Measurements from ENCODE around the gene OR1N1. TPM values are rescaled to one million over a fixed set of nuclear protein-coding genes. Genes with fewer than 3 reads are reported as not detected.
A peak's percentile ranks its signal among the peaks of the same experiment; 100 is the strongest.
"Not testable (repeated sequence)": the region's sequence is repeated elsewhere in the genome, so short reads cannot be mapped to it uniquely, and the experiment has no call there.

The OR1N1 gene, protein sequence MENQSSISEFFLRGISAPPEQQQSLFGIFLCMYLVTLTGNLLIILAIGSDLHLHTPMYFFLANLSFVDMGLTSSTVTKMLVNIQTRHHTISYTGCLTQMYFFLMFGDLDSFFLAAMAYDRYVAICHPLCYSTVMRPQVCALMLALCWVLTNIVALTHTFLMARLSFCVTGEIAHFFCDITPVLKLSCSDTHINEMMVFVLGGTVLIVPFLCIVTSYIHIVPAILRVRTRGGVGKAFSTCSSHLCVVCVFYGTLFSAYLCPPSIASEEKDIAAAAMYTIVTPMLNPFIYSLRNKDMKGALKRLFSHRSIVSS
- not detected for polyA plus RNA-seq (ENCODE audit: low read depth in 6 of 6)

DNA sequence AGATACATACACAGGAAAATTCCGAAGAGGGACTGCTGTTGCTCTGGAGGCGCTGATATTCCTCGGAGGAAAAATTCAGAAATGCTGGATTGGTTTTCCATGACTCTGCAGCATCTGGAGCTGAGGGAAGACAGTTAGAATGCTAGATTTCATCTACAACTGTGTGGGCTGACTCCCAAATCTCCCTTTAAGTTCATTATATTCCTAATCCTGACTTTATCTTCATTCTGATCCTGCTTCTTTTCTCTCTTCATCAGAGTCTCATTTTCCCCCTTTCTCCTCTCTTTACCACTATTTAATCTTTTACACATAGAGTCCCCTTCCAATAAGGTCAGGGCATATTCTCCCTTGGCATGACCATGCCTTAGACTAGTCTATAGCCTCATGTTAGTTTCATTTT, at the start of gene OR1N1:
Gene OR1N1 (minus strand): TSS at position 101 of the 400 bp plus-strand sequence. CDS start 0 bp downstream, at position 101.
- Mint-ChIP-seq H3K27ac (no peak within 1 kb of the TSS), H3K9me3 (no peaks in the 10 kb centered on the region), H3K27me3 (peaks cover 23 to 51% (median 50%) of the 10 kb centered on the region in 3 donors), H3K4me1 (no peaks in the 10 kb centered on the region), H3K4me3 (no peak within 1 kb of the TSS), H3K36me3 (no peaks in the 10 kb centered on the region)
- no peak for ATAC-seq (ENCODE audit: low read depth in 2 of 2)
- no peak for DNase-seq

DNA sequence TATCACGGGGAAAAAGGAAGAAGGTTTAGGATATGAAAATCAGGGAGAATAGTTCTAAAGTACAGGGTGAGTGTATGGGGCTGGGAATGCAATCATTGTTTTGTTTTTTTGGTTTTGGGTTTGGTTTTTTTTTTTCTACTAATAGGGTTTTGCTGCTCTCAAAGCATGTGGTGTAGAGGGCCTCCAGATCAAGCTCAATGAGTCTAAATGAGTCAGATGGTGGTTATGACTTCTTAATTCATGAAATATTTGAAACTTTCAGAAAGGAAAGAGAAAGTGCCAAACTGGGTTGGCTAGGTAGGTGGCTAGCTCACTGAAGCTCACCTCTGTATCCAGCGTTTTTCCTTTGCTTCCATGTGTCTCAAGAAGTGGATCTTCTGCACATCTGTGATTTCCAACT, 45.4 kb upstream of the OR1N1 start:
- peaks cover 11 to 29% (median 11%) of the 10 kb centered on the region in 3 donors for H3K27me3 Mint-ChIP-seq
- no peak overlapping the region for H3K27ac Mint-ChIP-seq
- H3K4me3 Mint-ChIP-seq: no peak overlapping the region
- no peak for DNase-seq
- H3K36me3 Mint-ChIP-seq: no peaks in the 10 kb centered on the region
- no peaks in the 10 kb centered on the region for H3K4me1 Mint-ChIP-seq
- H3K9me3 Mint-ChIP-seq: peaks cover 0 to 8% (median 1%) of the 10 kb centered on the region in 7 donors
- no peak for ATAC-seq (ENCODE audit: low read depth in 2 of 2)

DNA sequence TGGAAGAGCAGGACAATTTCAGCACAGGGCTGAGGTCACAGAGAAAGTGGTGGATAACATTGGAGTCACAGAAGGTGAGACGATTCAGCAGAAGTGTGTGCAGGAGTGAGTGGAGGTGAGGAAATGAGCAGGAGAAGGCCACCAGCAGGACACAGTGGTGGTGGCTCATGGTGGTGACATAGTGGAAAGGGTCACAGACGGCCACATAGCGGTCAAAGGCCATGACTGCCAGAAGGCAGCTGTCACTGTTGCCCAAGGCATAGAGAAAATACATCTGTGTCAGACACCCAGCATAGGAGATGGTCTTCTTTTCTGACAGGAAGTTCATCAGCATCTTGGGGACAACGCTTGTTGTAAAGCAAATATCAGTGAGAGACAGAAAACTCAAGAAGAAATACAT, 40.8 kb upstream of the OR1N1 start:
- Mint-ChIP-seq H3K4me1 (no peaks in the 10 kb centered on the region), H3K4me3 (no peak overlapping the region), H3K9me3 (peaks cover 0 to 14% (median 3%) of the 10 kb centered on the region in 7 donors), H3K27me3 (peaks cover 14 to 37% (median 36%) of the 10 kb centered on the region in 3 donors), H3K36me3 (no peaks in the 10 kb centered on the region), H3K27ac (peak overlapping the region in 1 of 6 donors; percentile 0)
- DNase-seq (no peak), ATAC-seq (ENCODE audit: low read depth in 2 of 2) (no peak)

DNA sequence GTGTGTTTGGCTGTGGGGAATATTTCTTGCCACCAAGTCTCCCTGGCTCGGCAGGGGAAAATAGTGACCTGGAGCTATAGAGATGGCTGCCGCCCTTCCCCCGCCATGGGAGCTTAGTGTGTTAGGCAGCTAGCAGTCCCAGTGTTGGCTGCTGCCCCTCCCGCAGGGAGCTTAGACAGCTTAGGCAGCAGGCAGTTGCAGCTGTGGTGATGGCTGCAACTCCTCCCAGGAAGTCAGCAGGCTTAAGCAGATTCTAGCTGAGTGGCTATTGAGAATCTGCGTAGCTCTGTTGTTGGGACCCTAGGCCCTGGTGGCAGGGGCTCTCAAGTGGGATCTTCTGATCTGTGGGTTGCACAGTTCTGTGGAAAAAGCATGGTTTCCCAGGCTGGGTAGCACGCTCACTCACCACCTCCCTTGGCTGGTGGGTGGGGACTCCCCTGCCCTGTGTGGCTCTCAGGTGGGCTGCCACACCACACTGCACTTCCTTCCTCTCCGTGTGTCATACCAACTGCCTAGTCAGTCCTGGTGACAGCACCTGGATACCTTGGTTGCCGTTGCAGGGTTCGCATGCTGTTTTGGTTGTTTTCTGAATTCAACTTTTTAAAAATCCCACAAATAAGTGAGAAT, 35.2 kb upstream of the OR1N1 start:
- peaks cover 0 to 11% of the 10 kb centered on the region in 2 donors for H3K36me3 Mint-ChIP-seq
- no peak for DNase-seq
- no peak overlapping the region for H3K27ac Mint-ChIP-seq
- peaks cover 0 to 43% (median 20%) of the 10 kb centered on the region in 7 donors for H3K9me3 Mint-ChIP-seq
- no peak overlapping the region for H3K4me3 Mint-ChIP-seq
- peaks cover 25 to 52% (median 51%) of the 10 kb centered on the region in 3 donors for H3K27me3 Mint-ChIP-seq
- H3K4me1 Mint-ChIP-seq: no peaks in the 10 kb centered on the region
- no peak for ATAC-seq (ENCODE audit: low read depth in 2 of 2)

DNA sequence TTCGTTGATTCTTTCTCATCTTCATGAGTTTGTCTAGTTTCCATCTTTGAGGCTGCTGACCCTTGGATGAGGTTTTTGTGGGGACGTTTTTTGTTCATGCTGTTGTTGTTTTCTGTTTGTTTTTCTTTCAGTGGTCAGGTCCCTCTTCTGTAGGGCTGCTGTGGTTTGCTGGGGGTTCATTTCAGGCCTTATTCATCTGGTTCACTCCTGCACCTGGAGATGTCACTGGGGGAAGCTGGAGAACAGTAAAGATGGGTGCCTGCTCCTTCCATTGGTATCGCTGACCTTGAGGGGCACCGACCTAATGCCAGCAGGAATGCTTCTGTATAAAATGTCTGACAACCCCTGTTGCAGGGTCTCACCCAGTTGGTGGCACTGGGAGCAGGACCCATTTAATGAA, 34.4 kb upstream of the OR1N1 start:
- Mint-ChIP-seq H3K9me3 (peaks cover 0 to 43% (median 20%) of the 10 kb centered on the region in 7 donors), H3K27ac (no peak overlapping the region), H3K4me3 (peak overlapping the region in 1 of 8 donors; percentile 23), H3K36me3 (peaks cover 0 to 11% of the 10 kb centered on the region in 2 donors), H3K4me1 (no peaks in the 10 kb centered on the region), H3K27me3 (peaks cover 25 to 52% (median 51%) of the 10 kb centered on the region in 3 donors)
- DNase-seq: no peak
- no peak for ATAC-seq (ENCODE audit: low read depth in 2 of 2)

DNA sequence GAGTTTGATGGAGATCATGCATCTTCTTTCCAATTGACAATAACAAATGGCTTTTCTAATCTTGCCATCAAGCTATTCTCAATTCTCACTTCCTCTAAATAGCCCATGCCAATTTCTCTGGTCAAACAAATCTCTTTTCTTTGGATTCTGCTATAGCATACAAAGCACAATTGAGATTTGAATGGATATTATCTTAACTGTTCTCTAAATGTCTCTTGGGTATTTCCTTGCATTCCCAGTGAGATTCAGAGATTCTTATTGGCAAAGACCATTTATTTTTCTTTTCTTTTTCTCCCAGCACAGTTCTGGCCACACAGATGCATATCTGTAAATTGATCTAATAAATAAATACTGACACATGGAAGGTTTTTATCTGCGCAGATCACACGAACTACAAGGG, 25.7 kb upstream of the OR1N1 start, which contains the start of gene OR1N2:
Gene OR1N2 (plus strand): TSS at position 301 of the 400 bp plus-strand sequence. CDS start 100 bp downstream, outside the sequence.
- Mint-ChIP-seq H3K4me1 (no peaks in the 10 kb centered on the region), H3K4me3 (no peak within 1 kb of the TSS), H3K27me3 (peaks cover 20 to 51% (median 34%) of the 10 kb centered on the region in 3 donors), H3K9me3 (peaks cover 0 to 10% (median 0%) of the 10 kb centered on the region in 7 donors), H3K27ac (peak within 1 kb of the TSS in 1 of 6 donors; percentile 55), H3K36me3 (no peaks in the 10 kb centered on the region)
- no peak for ATAC-seq (ENCODE audit: low read depth in 2 of 2)
- no peak for DNase-seq

DNA sequence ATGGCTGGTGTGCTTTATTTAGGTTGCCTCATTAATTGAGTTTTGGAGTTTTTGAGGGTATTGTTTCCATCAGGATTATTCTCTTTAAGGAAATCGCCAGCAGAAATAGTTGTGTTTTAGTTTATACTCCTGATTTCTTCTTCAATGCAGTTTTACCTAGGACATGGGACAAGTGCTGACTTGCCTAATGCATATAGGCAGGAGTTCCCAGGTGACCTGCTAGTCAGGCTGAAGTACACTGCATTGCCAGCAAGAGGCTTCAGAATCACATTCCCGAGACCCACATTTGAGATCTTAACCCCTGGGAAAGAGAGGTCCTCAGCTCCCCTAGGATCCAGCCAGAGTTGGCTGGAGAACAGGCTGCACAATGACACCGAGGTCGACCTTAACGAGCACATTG, 24.3 kb upstream of the OR1N1 start:
- ATAC-seq (ENCODE audit: low read depth in 2 of 2) (no peak), DNase-seq (no peak)
- Mint-ChIP-seq H3K27ac (no peak overlapping the region), H3K27me3 (peaks cover 26 to 58% (median 41%) of the 10 kb centered on the region in 3 donors), H3K9me3 (peaks cover 0 to 10% (median 0%) of the 10 kb centered on the region in 7 donors), H3K4me3 (no peak overlapping the region), H3K4me1 (no peaks in the 10 kb centered on the region), H3K36me3 (no peaks in the 10 kb centered on the region)

DNA sequence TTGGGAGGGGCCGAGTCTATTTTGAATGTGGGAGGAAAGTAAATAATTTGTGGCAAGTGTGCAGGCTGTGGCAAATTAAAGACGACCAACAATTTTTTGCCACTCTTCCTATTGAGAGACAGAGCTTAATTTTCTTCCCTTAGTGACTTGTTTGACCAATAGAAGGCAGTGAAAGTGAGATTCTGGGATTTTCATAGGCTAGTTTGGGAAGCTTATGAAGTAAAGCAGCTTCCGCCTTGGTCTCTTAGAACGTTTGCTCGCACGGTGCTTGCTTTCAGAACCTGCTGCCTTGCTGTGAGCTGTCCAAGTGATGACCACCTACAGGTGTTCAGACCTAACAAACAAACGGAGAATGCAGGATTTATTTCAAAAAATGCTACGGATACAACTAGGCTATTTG, 19.1 kb upstream of the OR1N1 start:
- Mint-ChIP-seq H3K9me3 (peaks cover 0 to 8% (median 0%) of the 10 kb centered on the region in 7 donors), H3K4me3 (no peak overlapping the region), H3K36me3 (no peaks in the 10 kb centered on the region), H3K4me1 (no peaks in the 10 kb centered on the region), H3K27me3 (peaks cover 29 to 51% (median 49%) of the 10 kb centered on the region in 3 donors), H3K27ac (peak overlapping the region in 1 of 6 donors; percentile 11)
- DNase-seq (no peak), ATAC-seq (ENCODE audit: low read depth in 2 of 2) (no peak)

DNA sequence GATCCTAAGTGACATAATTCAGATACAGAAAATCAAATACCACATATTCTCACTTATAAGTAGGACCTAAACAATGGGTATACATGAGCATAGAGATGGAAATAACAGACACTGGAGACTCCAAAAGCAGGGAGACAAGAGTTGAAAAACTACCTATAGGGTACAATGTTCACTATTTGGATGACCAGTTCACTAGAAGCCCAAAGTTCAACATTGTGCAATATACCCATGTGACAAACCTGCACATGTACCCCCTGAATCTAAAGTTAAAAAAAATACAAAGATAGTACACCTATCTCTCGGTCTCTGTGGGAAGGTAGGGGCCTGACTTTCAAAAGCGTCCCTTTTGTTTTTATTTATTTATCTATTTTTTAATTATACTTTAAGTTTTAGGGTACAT, 11.7 kb upstream of the OR1N1 start:
- no peaks in the 10 kb centered on the region for H3K4me1 Mint-ChIP-seq
- H3K27ac Mint-ChIP-seq: no peak overlapping the region
- H3K27me3 Mint-ChIP-seq: peaks cover 11 to 27% (median 22%) of the 10 kb centered on the region in 3 donors
- peaks cover 0 to 6% of the 10 kb centered on the region in 2 donors for H3K36me3 Mint-ChIP-seq
- DNase-seq (no peak), ATAC-seq (ENCODE audit: low read depth in 2 of 2) (no peak)
- peaks cover 0 to 8% (median 3%) of the 10 kb centered on the region in 7 donors for H3K9me3 Mint-ChIP-seq
- no peak overlapping the region for H3K4me3 Mint-ChIP-seq

DNA sequence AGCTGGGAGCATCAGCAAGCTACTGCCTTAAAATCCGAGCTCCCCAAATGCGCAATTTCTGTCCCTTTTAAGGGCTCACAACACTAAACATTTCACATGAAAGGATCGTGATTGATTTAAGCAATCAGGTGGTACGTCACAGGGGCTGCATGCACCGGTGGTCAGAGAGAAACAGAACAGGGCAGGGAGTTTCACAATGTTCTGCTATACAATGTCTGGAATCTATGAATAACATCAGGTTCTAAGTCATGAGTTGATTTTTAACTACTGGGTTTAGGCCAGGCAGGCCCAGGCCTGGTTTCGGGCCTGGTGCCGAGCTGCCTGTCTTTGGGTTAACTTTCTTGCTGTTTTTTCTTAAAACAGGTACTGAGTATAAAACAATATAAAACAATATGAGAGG, 10.0 kb upstream of the OR1N1 start:
- not testable (repeated sequence) for H3K9me3 Mint-ChIP-seq; H3K27ac Mint-ChIP-seq; H3K4me1 Mint-ChIP-seq; H3K4me3 Mint-ChIP-seq; ATAC-seq (ENCODE audit: low read depth in 2 of 2); H3K36me3 Mint-ChIP-seq; DNase-seq
- peaks cover 4 to 34% (median 32%) of the 10 kb centered on the region in 3 donors for H3K27me3 Mint-ChIP-seq

DNA sequence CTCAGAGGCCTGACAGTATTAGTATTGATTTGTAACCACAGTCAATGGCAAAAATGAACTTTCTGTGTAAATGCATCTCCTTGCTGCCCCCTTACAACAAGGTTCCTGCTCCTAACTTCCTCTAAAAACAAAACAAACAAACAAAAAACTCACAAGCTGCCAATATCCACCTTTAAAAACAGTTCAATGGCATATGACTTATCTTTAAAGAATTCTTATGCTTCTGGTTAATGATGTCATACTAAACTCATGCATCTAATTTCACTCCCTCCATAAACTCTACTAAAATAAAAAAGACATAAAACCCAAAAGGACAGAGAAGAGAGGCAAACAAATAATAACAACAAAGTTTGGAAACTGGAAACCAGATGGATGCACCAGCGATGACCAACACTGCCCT, 9.0 kb upstream of the OR1N1 start:
- Mint-ChIP-seq H3K4me1 (no peaks in the 10 kb centered on the region), H3K27ac (no peak overlapping the region), H3K36me3 (peaks cover 0 to 6% of the 10 kb centered on the region in 2 donors), H3K4me3 (no peak overlapping the region), H3K27me3 (peaks cover 0 to 28% (median 27%) of the 10 kb centered on the region in 3 donors), H3K9me3 (peaks cover 0 to 8% (median 3%) of the 10 kb centered on the region in 7 donors)
- ATAC-seq (ENCODE audit: low read depth in 2 of 2) (no peak), DNase-seq (no peak)

DNA sequence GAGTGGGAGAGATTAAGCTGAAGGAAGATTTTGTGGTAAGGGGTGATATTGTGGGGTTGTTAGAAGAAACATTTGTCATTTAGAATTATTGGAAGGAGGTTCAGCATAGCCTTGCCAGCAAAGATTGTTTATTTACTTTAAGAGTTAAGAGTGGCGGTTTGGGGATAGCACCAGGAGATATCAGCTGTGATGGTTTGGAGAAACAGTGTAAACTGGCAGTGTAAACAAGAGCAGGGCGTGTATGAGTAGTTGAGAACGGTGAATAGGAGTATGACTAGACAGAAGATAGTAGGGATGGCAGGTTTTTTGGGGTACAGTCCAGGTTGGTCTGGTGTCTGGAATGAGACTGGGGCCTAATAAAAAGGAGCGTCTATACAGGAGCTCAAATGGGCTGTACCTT, 4.1 kb upstream of the OR1N1 start:
- H3K36me3 Mint-ChIP-seq; H3K9me3 Mint-ChIP-seq; ATAC-seq (ENCODE audit: low read depth in 2 of 2); H3K4me3 Mint-ChIP-seq; H3K27ac Mint-ChIP-seq; H3K4me1 Mint-ChIP-seq; DNase-seq: not testable (repeated sequence)
- H3K27me3 Mint-ChIP-seq: peaks cover 28 to 55% (median 40%) of the 10 kb centered on the region in 3 donors

DNA sequence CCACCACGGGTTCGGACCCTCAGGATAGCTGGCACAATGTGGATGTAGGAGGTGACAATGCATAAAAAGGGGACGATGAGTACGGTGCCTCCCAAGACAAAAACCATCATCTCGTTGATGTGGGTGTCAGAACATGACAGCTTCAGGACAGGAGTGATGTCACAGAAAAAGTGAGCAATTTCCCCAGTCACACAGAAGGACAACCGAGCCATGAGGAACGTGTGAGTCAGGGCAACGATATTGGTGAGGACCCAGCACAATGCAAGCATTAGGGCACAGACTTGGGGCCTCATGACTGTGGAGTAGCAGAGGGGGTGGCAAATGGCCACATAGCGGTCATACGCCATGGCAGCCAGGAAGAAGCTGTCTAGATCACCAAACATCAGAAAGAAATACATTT, 491 bp downstream of the OR1N1 start:
- no peak for DNase-seq
- H3K4me1 Mint-ChIP-seq: no peaks in the 10 kb centered on the region
- peaks cover 22 to 51% (median 50%) of the 10 kb centered on the region in 3 donors for H3K27me3 Mint-ChIP-seq
- no peak overlapping the region for H3K4me3 Mint-ChIP-seq
- H3K27ac Mint-ChIP-seq: no peak overlapping the region
- H3K36me3 Mint-ChIP-seq: no peaks in the 10 kb centered on the region
- ATAC-seq (ENCODE audit: low read depth in 2 of 2): no peak
- no peaks in the 10 kb centered on the region for H3K9me3 Mint-ChIP-seq

DNA sequence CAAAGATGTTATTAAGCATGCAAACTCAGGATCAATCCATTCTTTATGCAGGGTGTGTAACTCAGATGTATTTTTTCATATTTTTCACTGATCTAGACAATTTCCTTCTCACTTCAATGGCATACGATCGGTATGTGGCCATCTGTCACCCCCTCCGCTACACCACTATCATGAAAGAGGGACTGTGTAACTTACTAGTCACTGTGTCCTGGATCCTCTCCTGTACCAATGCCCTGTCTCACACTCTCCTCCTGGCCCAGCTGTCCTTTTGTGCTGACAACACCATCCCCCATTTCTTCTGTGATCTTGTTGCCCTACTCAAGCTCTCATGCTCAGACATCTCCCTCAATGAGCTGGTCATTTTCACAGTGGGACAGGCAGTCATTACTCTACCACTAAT, 7.7 kb downstream of the OR1N1 start:
- ATAC-seq (ENCODE audit: low read depth in 2 of 2): no peak
- no peak for DNase-seq
- H3K27ac Mint-ChIP-seq: no peak overlapping the region
- H3K9me3 Mint-ChIP-seq: no peaks in the 10 kb centered on the region
- H3K4me3 Mint-ChIP-seq: no peak overlapping the region
- peaks cover 13 to 39% (median 29%) of the 10 kb centered on the region in 3 donors for H3K27me3 Mint-ChIP-seq
- H3K4me1 Mint-ChIP-seq: no peaks in the 10 kb centered on the region
- H3K36me3 Mint-ChIP-seq: no peaks in the 10 kb centered on the region
